PFSK-1 (cell line): Measurements from ENCODE around the gene HOXB1.

Experiments used
- FOXP2 ChIP-seq: optimal IDR thresholded peaks from 2 replicates; pipeline ENCODE3; 2011; ENCODE audit warnings: borderline replicate concordance, control low read depth, inconsistent platforms; ENCODE audit not compliant: insufficient read depth; ENCODE audit errors: extremely low read length, extremely low read depth
- POLR2AphosphoS5 ChIP-seq: IDR thresholded peaks from 2 replicates; pipeline ENCODE4 v1.6.1; 2012; ENCODE audit warnings: low read depth, mild to moderate bottlenecking, control low read depth, low read length, moderate library complexity
- REST ChIP-seq, 2 experiments: IDR thresholded peaks; 2 replicates each; pipeline versions ENCODE4 v1.6.1 to v1.8.0; 2011 to 2012; ENCODE audit warnings: low read depth in 2 of 2, low read length in 2 of 2, control low read depth in 1 of 2, inconsistent platforms in 1 of 2, mild to moderate bottlenecking in 1 of 2, moderate library complexity in 1 of 2; ENCODE audit not compliant: insufficient read depth in 1 of 2
- SIN3A ChIP-seq: IDR thresholded peaks from 2 replicates; pipeline ENCODE4 v1.6.1; 2012; ENCODE audit warnings: mild to moderate bottlenecking, low read length, moderate library complexity, borderline replicate concordance; ENCODE audit not compliant: insufficient read depth
- TAF1 ChIP-seq: IDR thresholded peaks from 2 replicates; pipeline ENCODE4 v1.6.1; 2012; ENCODE audit warnings: low read length, control low read depth, borderline replicate concordance; ENCODE audit not compliant: insufficient read depth

The HOXB1 gene

DNA sequence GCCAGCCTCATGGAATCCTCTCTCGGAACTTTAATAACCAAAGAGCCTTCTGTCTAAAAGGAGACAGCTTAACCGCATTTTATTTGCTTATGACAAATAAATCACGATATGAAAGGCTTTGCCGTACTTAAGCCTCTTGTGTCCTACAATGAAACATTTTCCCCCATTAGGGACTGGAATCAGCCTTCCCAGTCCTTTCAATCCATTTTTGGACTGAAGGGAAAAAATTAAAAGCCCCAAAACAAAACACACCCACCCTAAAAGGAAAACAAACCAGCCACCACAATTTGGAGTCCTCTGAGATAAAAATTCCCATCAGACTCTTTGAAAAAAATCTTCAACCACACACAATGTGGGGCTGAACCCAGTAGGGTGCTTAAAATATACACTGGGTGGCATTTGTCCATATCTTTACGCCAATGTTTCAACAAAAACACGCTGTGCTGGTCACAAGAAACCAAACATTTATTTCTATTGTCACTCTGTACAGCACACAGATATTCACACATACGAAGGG is 44.3 kb upstream of the HOXB1 start:
- no peak for TF ChIP-seq REST (IDR thresholded peaks at IDR 0.05; ENCODE audit: insufficient read depth in 1 of 2, low read depth in 2 of 2, low read length in 2 of 2)
- no peak for TF ChIP-seq SIN3A
- TF ChIP-seq FOXP2: no peak
- no peak for TF ChIP-seq TAF1
- TF ChIP-seq POLR2AphosphoS5: no peak

GRCh38 chr17:48574505-48575065 is 43.8 kb upstream of the HOXB1 start:
- no peak for TF ChIP-seq REST (IDR thresholded peaks at IDR 0.05; ENCODE audit: insufficient read depth in 1 of 2, low read depth in 2 of 2, low read length in 2 of 2)
- TF ChIP-seq TAF1: no peak
- TF ChIP-seq SIN3A: no peak
- TF ChIP-seq POLR2AphosphoS5: no peak
- TF ChIP-seq FOXP2: no peak

- TF ChIP-seq FOXP2 (no peak), SIN3A (no peak), REST (IDR thresholded peaks at IDR 0.05; ENCODE audit: insufficient read depth in 1 of 2, low read depth in 2 of 2, low read length in 2 of 2) (no peak)
Measured at GRCh38 chr17:48571826-48572417, 41.1 kb upstream of the HOXB1 start.

DNA sequence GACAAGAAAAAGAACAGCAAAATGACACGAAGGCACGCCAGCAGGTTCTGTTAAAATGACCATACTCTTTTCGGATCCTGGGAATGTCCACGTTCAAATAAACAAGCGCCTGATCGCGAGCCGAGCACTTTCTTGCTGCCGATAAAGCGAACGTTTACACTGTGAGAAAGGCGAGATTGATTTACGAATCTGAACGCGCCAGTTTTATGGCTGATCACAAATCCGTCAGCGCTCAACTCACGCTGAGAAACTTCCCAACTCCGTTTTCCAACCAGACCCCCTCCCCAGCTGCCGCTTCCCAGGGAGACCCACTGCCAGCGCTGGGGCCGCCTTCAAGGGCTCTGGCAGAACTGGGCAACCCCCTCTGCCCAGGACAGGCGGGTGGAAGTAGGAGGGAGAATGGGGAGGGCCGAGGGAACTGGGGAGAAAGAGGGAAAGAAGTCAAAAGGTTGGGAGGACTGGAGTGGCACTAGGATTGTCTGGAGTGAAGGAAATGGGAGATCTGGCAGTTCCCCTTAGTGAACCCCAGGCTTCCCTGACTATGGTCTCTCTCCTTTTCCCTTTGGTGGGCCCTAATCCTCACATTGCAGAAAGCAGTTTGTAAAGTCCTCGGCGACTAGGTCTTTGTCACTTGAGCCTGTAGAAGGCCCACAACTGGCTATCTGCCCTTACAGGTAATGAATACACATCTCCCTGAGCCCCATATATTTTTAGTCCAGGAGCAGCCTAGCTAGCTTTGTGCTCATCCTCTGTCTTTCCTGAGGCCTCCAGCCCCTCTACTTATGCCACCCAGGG is 40.4 kb upstream of the HOXB1 start:
- TF ChIP-seq FOXP2 (no peak), POLR2AphosphoS5 (no peak), TAF1 (no peak), REST (IDR thresholded peaks at IDR 0.05; ENCODE audit: insufficient read depth in 1 of 2, low read depth in 2 of 2, low read length in 2 of 2) (no peak), SIN3A (no peak)
